ENCODE measurements around the gene LRRC8B. TPM values are rescaled to one million over a fixed set of nuclear protein-coding genes. Genes with fewer than 3 reads are reported as not detected.

Gene LRRC8B
- total RNA-seq, 4 donors from 2014 or later, result 3.5 to 15.7 (median 8.5) TPM

DNA sequence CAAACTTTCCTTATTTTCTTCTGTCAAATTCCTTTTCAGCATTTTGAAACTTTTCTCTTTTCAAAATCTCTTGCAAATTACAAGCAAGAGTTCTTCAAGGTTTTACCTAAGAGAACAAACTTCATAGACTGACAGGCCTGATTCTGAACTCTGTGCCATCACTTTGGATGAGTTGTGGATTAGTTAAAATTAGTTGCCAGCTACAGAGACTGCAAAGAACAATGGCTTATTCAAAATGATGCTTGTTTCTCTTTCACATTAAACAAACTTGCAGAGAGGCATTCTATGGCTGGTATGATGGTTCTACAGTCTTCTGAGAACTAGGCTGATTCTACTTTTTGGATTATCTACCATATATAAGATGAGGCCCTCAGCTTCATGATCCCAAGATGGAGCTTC lies 3.8 kb downstream of the LRRC8B start:
- in situ Hi-C loops (cut with MboI; ENCODE audit: low sequenced_read_pairs in 4 of 4), result loop anchor here in 1 of 4 donors (10.0 kb wide), 1 partner anchor 56 kb away; no protein-coding TSS in a partner anchor
- intact Hi-C loops (cut with DNase I; ENCODE audit: low total_unique reads), result loop anchor here (10.0 kb wide), 1 partner anchor 466 kb away; the partner anchor contains the start of gene ZNF326
- DNase-seq (no peak), ATAC-seq (no peak)
- no peak overlapping the region for H3K4me3 ChIP-seq
- no peaks in the 10 kb centered on the region for H3K27me3 ChIP-seq
- no peak for TF ChIP-seq POLR2A (IDR thresholded peaks at IDR 0.05)
- TF ChIP-seq, protein P1, sequence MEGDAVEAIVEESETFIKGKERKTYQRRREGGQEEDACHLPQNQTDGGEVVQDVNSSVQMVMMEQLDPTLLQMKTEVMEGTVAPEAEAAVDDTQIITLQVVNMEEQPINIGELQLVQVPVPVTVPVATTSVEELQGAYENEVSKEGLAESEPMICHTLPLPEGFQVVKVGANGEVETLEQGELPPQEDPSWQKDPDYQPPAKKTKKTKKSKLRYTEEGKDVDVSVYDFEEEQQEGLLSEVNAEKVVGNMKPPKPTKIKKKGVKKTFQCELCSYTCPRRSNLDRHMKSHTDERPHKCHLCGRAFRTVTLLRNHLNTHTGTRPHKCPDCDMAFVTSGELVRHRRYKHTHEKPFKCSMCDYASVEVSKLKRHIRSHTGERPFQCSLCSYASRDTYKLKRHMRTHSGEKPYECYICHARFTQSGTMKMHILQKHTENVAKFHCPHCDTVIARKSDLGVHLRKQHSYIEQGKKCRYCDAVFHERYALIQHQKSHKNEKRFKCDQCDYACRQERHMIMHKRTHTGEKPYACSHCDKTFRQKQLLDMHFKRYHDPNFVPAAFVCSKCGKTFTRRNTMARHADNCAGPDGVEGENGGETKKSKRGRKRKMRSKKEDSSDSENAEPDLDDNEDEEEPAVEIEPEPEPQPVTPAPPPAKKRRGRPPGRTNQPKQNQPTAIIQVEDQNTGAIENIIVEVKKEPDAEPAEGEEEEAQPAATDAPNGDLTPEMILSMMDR (IDR thresholded peaks at IDR 0.05 in 4 of 5, conservative IDR thresholded peaks at IDR 0.05 in 1 of 5), result no peak
- no peaks in the 10 kb centered on the region for H3K36me3 ChIP-seq
- no peaks in the 10 kb centered on the region for H3K9me3 ChIP-seq
- peak overlapping the region in 3 of 4 donors; percentile 56 to 98 (median 94) for H3K27ac ChIP-seq
- peaks cover 40 to 41% of the 10 kb centered on the region in 2 donors for H3K4me1 ChIP-seq

DNA sequence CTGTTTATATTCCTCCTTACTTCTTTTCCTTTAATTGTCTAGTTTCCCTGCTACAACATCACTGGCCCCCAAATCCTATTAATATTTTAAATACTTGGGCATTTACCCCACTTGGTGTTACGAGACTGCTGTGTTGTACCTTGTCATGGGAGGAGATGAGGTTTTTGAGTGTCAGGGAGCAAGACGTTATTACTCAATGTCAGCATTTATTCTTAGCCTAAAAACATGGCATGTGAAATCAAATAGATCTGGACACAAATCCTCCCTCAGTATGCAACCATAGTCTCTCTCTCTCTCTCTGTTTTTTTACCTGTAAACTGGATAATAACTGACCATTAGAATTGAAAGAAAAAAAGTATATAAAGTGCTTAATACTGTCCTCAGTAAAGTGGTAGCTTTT lies 4.6 kb downstream of the LRRC8B start:
- TF ChIP-seq POLR2A (IDR thresholded peaks at IDR 0.05), result no peak
- TF ChIP-seq, protein P1 (IDR thresholded peaks at IDR 0.05 in 4 of 5, conservative IDR thresholded peaks at IDR 0.05 in 1 of 5), result no peak
- in situ Hi-C loops (cut with MboI; ENCODE audit: low sequenced_read_pairs in 4 of 4), result loop anchor here in 1 of 4 donors (10.0 kb wide), 1 partner anchor 56 kb away; no protein-coding TSS in a partner anchor
- no peak for DNase-seq
- no peaks in the 10 kb centered on the region for H3K9me3 ChIP-seq
- H3K27me3 ChIP-seq, result no peaks in the 10 kb centered on the region
- ATAC-seq, result peak in 1 of 2 donors; percentile 26
- H3K27ac ChIP-seq, result peak overlapping the region; percentile 11 to 98 (median 75)
- intact Hi-C loops (cut with DNase I; ENCODE audit: low total_unique reads), result loop anchor here (10.0 kb wide), 1 partner anchor 466 kb away; the partner anchor contains the start of gene ZNF326
- H3K36me3 ChIP-seq, result no peaks in the 10 kb centered on the region
- peaks cover 34 to 35% of the 10 kb centered on the region in 2 donors for H3K4me1 ChIP-seq
- no peak overlapping the region for H3K4me3 ChIP-seq

DNA sequence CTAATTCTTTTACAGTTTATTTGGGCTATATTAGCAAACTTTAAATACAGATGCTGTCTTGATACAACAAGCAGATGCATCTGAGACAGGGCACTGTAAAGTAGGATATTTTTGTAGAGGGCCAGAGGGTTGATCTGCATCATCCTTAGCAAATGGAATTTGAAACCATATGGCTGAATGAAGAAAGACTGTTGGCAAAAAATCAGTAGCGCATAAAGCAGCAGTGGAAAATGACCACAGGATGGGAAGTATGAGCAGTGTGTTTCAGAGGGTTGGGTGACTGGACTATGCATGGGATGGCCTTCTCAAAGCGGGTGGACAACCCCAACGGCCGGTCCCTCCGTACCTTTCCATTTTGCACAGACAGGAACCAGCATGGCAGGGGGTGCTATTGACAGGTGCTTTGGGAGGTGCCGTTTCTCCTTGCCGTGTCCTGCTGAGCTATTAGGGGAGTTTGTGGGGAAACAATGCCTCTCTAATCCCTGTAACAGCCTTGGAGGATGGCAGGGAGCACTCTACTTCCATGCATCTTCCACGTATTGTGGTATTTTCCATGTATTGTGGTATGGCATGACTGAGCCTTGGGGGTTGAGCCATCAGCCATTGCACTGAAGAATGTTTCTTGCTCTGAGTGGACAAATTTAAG lies 5.9 kb downstream of the LRRC8B start:
- no peaks in the 10 kb centered on the region for H3K36me3 ChIP-seq
- DNase-seq (no peak), ATAC-seq (no peak)
- intact Hi-C loops (cut with DNase I; ENCODE audit: low total_unique reads) (no loop called here), in situ Hi-C loops (cut with MboI; ENCODE audit: low sequenced_read_pairs in 4 of 4) (no loop called here)
- no peaks in the 10 kb centered on the region for H3K27me3 ChIP-seq
- TF ChIP-seq POLR2A (IDR thresholded peaks at IDR 0.05), result no peak
- TF ChIP-seq, protein P1 (IDR thresholded peaks at IDR 0.05 in 4 of 5, conservative IDR thresholded peaks at IDR 0.05 in 1 of 5), result no peak
- no peaks in the 10 kb centered on the region for H3K9me3 ChIP-seq
- H3K4me3 ChIP-seq, result no peak overlapping the region
- H3K4me1 ChIP-seq, result peaks cover 34 to 35% of the 10 kb centered on the region in 2 donors
- H3K27ac ChIP-seq, result no peak overlapping the region

DNA sequence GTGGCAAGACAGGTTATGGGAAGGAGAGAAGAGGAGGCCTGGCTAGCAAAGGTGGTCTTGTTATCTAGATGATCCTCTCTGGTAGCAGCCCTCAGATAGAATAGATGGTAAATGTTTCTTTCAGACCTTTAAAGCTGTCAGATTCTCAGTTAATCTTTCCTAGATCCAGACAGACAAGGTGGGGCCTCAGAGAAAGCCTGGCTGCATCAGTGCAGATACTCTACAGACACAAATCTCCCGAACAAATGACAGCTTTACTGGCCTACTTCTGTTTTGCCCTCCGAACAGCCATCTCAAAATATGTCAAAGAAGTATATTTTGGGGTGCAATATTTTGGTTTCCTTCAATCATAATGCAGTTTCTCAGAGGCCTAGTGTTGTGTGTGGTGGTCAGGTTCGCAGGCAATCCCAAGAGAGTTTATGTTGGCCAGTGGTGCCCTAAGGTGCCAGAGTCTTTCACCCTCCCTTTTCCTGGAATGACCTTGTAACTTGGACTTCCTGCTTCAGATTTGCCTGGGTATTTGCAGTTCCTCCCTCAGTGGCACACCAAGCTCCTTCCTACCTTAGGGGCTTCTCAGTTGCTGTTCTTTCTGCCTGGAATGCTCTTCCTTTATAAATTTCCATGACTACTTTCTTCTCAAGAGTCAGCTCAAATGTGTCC lies 7.0 kb downstream of the LRRC8B start:
- ATAC-seq (no peak), DNase-seq (no peak)
- H3K4me3 ChIP-seq, result no peak overlapping the region
- H3K4me1 ChIP-seq, result peaks cover 23 to 26% of the 10 kb centered on the region in 2 donors
- H3K27me3 ChIP-seq, result no peaks in the 10 kb centered on the region
- intact Hi-C loops (cut with DNase I; ENCODE audit: low total_unique reads) (no loop called here), in situ Hi-C loops (cut with MboI; ENCODE audit: low sequenced_read_pairs in 4 of 4) (no loop called here)
- TF ChIP-seq, protein P1 (IDR thresholded peaks at IDR 0.05 in 4 of 5, conservative IDR thresholded peaks at IDR 0.05 in 1 of 5), result no peak
- TF ChIP-seq POLR2A (IDR thresholded peaks at IDR 0.05), result no peak
- no peaks in the 10 kb centered on the region for H3K36me3 ChIP-seq
- H3K9me3 ChIP-seq, result no peaks in the 10 kb centered on the region
- no peak overlapping the region for H3K27ac ChIP-seq

Data from gastrocnemius medialis (tissue), 4 donors.